HG02763 (cell line): ENCODE measurements around the gene MAN2A2.
A peak's percentile ranks its signal among the peaks of the same experiment; 100 is the strongest.
"Not testable (repeated sequence)": the region's sequence is repeated elsewhere in the genome, so short reads cannot be mapped to it uniquely, and the experiment has no call there.

Experiments used
- ATAC-seq: cut with Tn5 transposase; IDR thresholded peaks from one replicate; pipeline ENCODE4 v1.9.1; 2021; ENCODE audit warnings: mild to moderate bottlenecking, moderate library complexity; ENCODE audit not compliant: unreplicated experiment

Gene MAN2A2

GRCh38 chr15:90871139-90871715, 31.9 kb upstream of the MAN2A2 start:
- peak; percentile 10 for ATAC-seq

GRCh38 chr15:90871716-90872485, 31.2 kb upstream of the MAN2A2 start:
- peak; percentile 29 for ATAC-seq

GRCh38 chr15:90872486-90873184, 30.5 kb upstream of the MAN2A2 start:
- ATAC-seq: no peak

- ATAC-seq: no peak
Measured at GRCh38 chr15:90873488-90873997, 29.6 kb upstream of the MAN2A2 start.

GRCh38 chr15:90873998-90874605, 29.0 kb upstream of the MAN2A2 start:
- no peak for ATAC-seq

GRCh38 chr15:90874986-90875385, 28.1 kb upstream of the MAN2A2 start:
- ATAC-seq: not testable (repeated sequence)

- ATAC-seq: no peak
Measured at GRCh38 chr15:90875549-90875981, 27.5 kb upstream of the MAN2A2 start.

GRCh38 chr15:90876046-90876445, 27.1 kb upstream of the MAN2A2 start:
- no peak for ATAC-seq

- ATAC-seq: no peak
Measured at GRCh38 chr15:90876512-90877170, 26.5 kb upstream of the MAN2A2 start.

GRCh38 chr15:90877315-90877714, 25.8 kb upstream of the MAN2A2 start:
- ATAC-seq: no peak

- no peak for ATAC-seq
Measured at GRCh38 chr15:90877996-90878395, 25.1 kb upstream of the MAN2A2 start.

- no peak for ATAC-seq
Measured at GRCh38 chr15:90878660-90879059, 24.4 kb upstream of the MAN2A2 start.

GRCh38 chr15:90879730-90880366, 23.3 kb upstream of the MAN2A2 start:
- ATAC-seq: no peak

GRCh38 chr15:90880381-90881145, 22.5 kb upstream of the MAN2A2 start:
- no peak for ATAC-seq

- ATAC-seq: no peak
Measured at GRCh38 chr15:90881181-90881977, 21.7 kb upstream of the MAN2A2 start.

- no peak for ATAC-seq
Measured at GRCh38 chr15:90881978-90882721, 21.0 kb upstream of the MAN2A2 start.

- ATAC-seq: no peak
Measured at GRCh38 chr15:90882781-90883525, 20.1 kb upstream of the MAN2A2 start.
